Endothelial cell of umbilical vein (primary cell): ENCODE measurements around the gene XXYLT1. TPM values are rescaled to one million over a fixed set of nuclear protein-coding genes. Genes with fewer than 3 reads are reported as not detected.

Experiments
- BruUV-seq: library from RNA; stranded (reverse); fragments of 400-500 nt; replicated peaks from 2 replicates; lab custom pipeline; 2021; lab: Mats Ljungman, UMichigan
- CTCF ChIA-PET: fragments of 300-600, 350-600 bp; sonication (Branson Sonifier 250); formaldehyde crosslinking; loops from one replicate; lab custom pipeline; 2021; ENCODE audit warnings: antibody characterized with exemption, inconsistent platforms; lab: Charles Lee
- POLR2A ChIA-PET: fragments of 300-600, 350-600 bp; sonication (Branson Sonifier 250); formaldehyde crosslinking; loops from one replicate; lab custom pipeline; 2021; ENCODE audit warnings: antibody characterized with exemption, inconsistent platforms; lab: Charles Lee
- DNase-seq: peaks from one replicate; pipeline ENCODE4 v3.0.0-alpha.2; 2011; ENCODE audit warnings: low read depth, low spot score
- FAIRE-seq: peaks from 2 replicates; lab custom pipeline; 2011; peaks lifted over from hg19 to GRCh38; lab: Jason Lieb, UNC
- H2AFZ ChIP-seq: 2 replicates; pipeline ENCODE4 v1.6.0; 2012; ENCODE audit warnings: low read depth, low read length, control low read depth, inconsistent platforms
- H3K27ac ChIP-seq: 2 replicates; pipeline ENCODE4 v1.5.1; 2011; ENCODE audit warnings: low read depth, mild to moderate bottlenecking, control low read depth, low read length, moderate library complexity; ENCODE audit not compliant: insufficient read depth
- H3K27me3 ChIP-seq, 2 experiments: 2 replicates each; pipeline versions ENCODE4 v1.6.0 to v1.6.1; 2011; ENCODE audit warnings: low read length in 2 of 2, mixed read lengths in 1 of 2; ENCODE audit not compliant: control insufficient read depth in 2 of 2, insufficient read depth in 2 of 2
- H3K36me3 ChIP-seq, 2 experiments: 2 replicates in 1 of 2; 3 replicates in 1 of 2; pipeline ENCODE4 v1.5.1; 2011; ENCODE audit warnings: low read length in 2 of 2, mild to moderate bottlenecking in 1 of 2, moderate library complexity in 1 of 2; ENCODE audit not compliant: control insufficient read depth in 2 of 2, insufficient read depth in 2 of 2; ENCODE audit errors: extremely low read depth in 1 of 2
- H3K4me1 ChIP-seq: 3 replicates; pipeline ENCODE4 v1.5.1; 2011; ENCODE audit warnings: mild to moderate bottlenecking, low read length; ENCODE audit not compliant: control insufficient read depth, insufficient read depth; ENCODE audit errors: extremely low read depth
- H3K4me2 ChIP-seq: 2 replicates; pipeline ENCODE4 v1.6.1; 2011; ENCODE audit warnings: low read length, control low read depth, mixed read lengths; ENCODE audit not compliant: insufficient read depth
- H3K4me3 ChIP-seq, 3 experiments: fragments of 200-600 bp in 1 of 3; sonication (generic), shearing (Covaris generic) in 1 of 3; replicated peaks in 1 of 3; 2 replicates each; pipeline ENCODE4 v1.5.1; 2011 to 2016; ENCODE audit warnings: control low read depth in 3 of 3, low read length in 3 of 3, mild to moderate bottlenecking in 2 of 3, inconsistent platforms in 1 of 3, low read depth in 1 of 3, moderate library complexity in 1 of 3; ENCODE audit not compliant: insufficient read depth in 1 of 3
- H3K79me2 ChIP-seq: 2 replicates; pipeline ENCODE4 v1.6.0; 2012; ENCODE audit warnings: low read length, inconsistent platforms; ENCODE audit not compliant: control insufficient read depth, insufficient read depth
- H3K9ac ChIP-seq: replicated peaks from 2 replicates; pipeline ENCODE3; 2011; ENCODE audit warnings: low read length, control low read depth; ENCODE audit not compliant: insufficient read depth; ENCODE audit errors: extremely low read depth
- H3K9me1 ChIP-seq: replicated peaks from 3 replicates; pipeline ENCODE4 v1.6.0; 2011; ENCODE audit warnings: mild to moderate bottlenecking, low read length; ENCODE audit not compliant: control insufficient read depth, insufficient read depth; ENCODE audit errors: extremely low read depth
- H3K9me3 ChIP-seq: replicated peaks from 2 replicates; pipeline ENCODE4 v1.5.1; 2012; ENCODE audit warnings: low read length, inconsistent platforms; ENCODE audit not compliant: control insufficient read depth, insufficient read depth
- H4K20me1 ChIP-seq: replicated peaks from 2 replicates; pipeline ENCODE3; 2011; ENCODE audit warnings: mild to moderate bottlenecking, low read length; ENCODE audit not compliant: control insufficient read depth, insufficient read depth; ENCODE audit errors: extremely low read depth
- CTCF ChIP-seq, 2 donors: IDR thresholded peaks; 1 replicate in 1 of 2; 2 replicates in 1 of 2; pipeline ENCODE4 v1.5.1; 2011; ENCODE audit warnings: low read length in 2 of 2, mild to moderate bottlenecking in 2 of 2, moderate library complexity in 2 of 2, control low read depth in 1 of 2, inconsistent platforms in 1 of 2, low read depth in 1 of 2; ENCODE audit not compliant: insufficient read depth in 1 of 2; ENCODE audit errors: extremely low read depth in 1 of 2
- EZH2 ChIP-seq: IDR thresholded peaks from 2 replicates; pipeline ENCODE4 v1.6.1; 2012; ENCODE audit warnings: borderline replicate concordance, low read depth, mild to moderate bottlenecking, moderate library complexity, low read length, inconsistent platforms; ENCODE audit not compliant: severe bottlenecking
- FOS ChIP-seq: IDR thresholded peaks from 2 replicates; pipeline ENCODE4 v1.6.1; 2011; ENCODE audit warnings: mild to moderate bottlenecking, low read length, moderate library complexity, borderline replicate concordance; ENCODE audit not compliant: insufficient read depth
- GATA2 ChIP-seq: IDR thresholded peaks from 2 replicates; pipeline ENCODE4 v1.7.0; 2011; ENCODE audit warnings: low read depth, mild to moderate bottlenecking, moderate library complexity, mixed read lengths, low read length; ENCODE audit not compliant: insufficient read length, insufficient read depth
- JUN ChIP-seq: IDR thresholded peaks from 2 replicates; pipeline ENCODE4 v1.6.1; 2011; ENCODE audit warnings: borderline replicate concordance, low read depth; ENCODE audit not compliant: insufficient read length, insufficient read depth
- MYC ChIP-seq: IDR thresholded peaks from one replicate; pipeline ENCODE4 v1.6.1; 2011; ENCODE audit warnings: mild to moderate bottlenecking, low read depth, low read length
- POLR2A ChIP-seq: IDR thresholded peaks from 2 replicates; pipeline ENCODE4 v1.6.1; 2012; ENCODE audit warnings: low read depth, mild to moderate bottlenecking, control low read depth, low read length
- POLR2AphosphoS5 ChIP-seq: IDR thresholded peaks from 2 replicates; pipeline ENCODE4 v1.6.1; 2012; ENCODE audit warnings: low read depth, mild to moderate bottlenecking, control low read depth, low read length, moderate library complexity; ENCODE audit not compliant: insufficient read depth
- dilution Hi-C: fragments of 300-500 bp; cut with MboI; formaldehyde crosslinking; loops from one replicate; pipeline ENCODE4 v1.15.0; 2019; ENCODE audit warnings: low sequenced_read_pairs; ENCODE audit not compliant: extremely low pct_ligation_motif_present
- intact Hi-C: fragments of 100-400 bp; cut with micrococcal nuclease; formaldehyde crosslinking; loops from one replicate; pipeline ENCODE4 v1.10.0; 2022
- polyA plus RNA-seq, 4 experiments: library from polyadenylated mRNA; depleted of rRNA in 3 of 4; stranded (reverse) in 3 of 4; unstranded in 1 of 4; fragments of >200 nt; gene quantifications; 2 replicates each; pipeline versions ENCODE4 v1.2.1 to v1.2.3, GENCODE V29; 2011 to 2012; ENCODE audit warnings: missing spikeins in 1 of 4
- total RNA-seq: library from RNA; stranded (reverse); gene quantifications from 2 replicates; pipeline ENCODE4 v1.2.3, GENCODE V29; 2021
- TF ChIP-seq, protein P1 (sequence below): IDR thresholded peaks from 2 replicates; pipeline ENCODE4 v1.6.1; 2011; ENCODE audit not compliant: insufficient read depth, insufficient read length

Gene XXYLT1
- total and polyA plus RNA-seq, 2 donors (not counting 3 experiments of a cell fraction or from before 2014, with no cell fraction given): 54.4 to 78.1 TPM

- no peaks in the 10 kb centered on the region for H4K20me1 ChIP-seq
- DNase-seq: no peak
- BruUV-seq: no TSS peak
- H3K79me2 ChIP-seq: no peaks in the 10 kb centered on the region
- no peak overlapping the region for H3K9ac ChIP-seq
- no peak overlapping the region for H3K27ac ChIP-seq
- H3K4me1 ChIP-seq: peaks cover 23% of the 10 kb centered on the region
- CTCF ChIA-PET: interaction anchor here (5.5 kb wide), 1 partner anchor 426 kb away, joined by 66 read pairs; no protein-coding TSS in a partner anchor
- H3K4me2 ChIP-seq: no peak overlapping the region
- peaks cover 0 to 8% of the 10 kb centered on the region in 2 experiments for H3K36me3 ChIP-seq
- intact Hi-C loops: no loop called here
- no peak overlapping the region for H3K4me3 ChIP-seq
- no peaks in the 10 kb centered on the region for H3K9me1 ChIP-seq
- dilution Hi-C loops: loop anchor here (25.0 kb wide), 1 partner anchor 422 kb away; the partner anchor contains the start of gene FAM43A
- no peaks in the 10 kb centered on the region for H3K27me3 ChIP-seq
- POLR2A ChIA-PET: no interaction called here
- H3K9me3 ChIP-seq: no peaks in the 10 kb centered on the region
- no peak for FAIRE-seq
- H2AFZ ChIP-seq: no peak overlapping the region
- TF ChIP-seq CTCF (IDR thresholded peaks at IDR 0.05; ENCODE audit: extremely low read depth in 1 of 2, insufficient read depth in 1 of 2, low read depth in 1 of 2, low read length in 2 of 2) (no peak), POLR2A (no peak), EZH2 (no peak), FOS (no peak), JUN (no peak), MYC (no peak), GATA2 (no peak), POLR2AphosphoS5 (no peak)
- TF ChIP-seq, protein P1, sequence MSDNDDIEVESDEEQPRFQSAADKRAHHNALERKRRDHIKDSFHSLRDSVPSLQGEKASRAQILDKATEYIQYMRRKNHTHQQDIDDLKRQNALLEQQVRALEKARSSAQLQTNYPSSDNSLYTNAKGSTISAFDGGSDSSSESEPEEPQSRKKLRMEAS: no peak
Observed at GRCh38 chr3:195109098-195109657, 161.8 kb downstream of the XXYLT1 start.
